Aorta (tissue), 5 donors: ENCODE results near the gene S100A1. TPM values are rescaled to one million over a fixed set of nuclear protein-coding genes. Genes with fewer than 3 reads are reported as not detected.

ENCODE experiments used
- ATAC-seq: fragments of 200-7000 bp; cut with Tn5 transposase; one replicate; pipeline ENCODE4 v1.9.1; 2022; ENCODE audit warnings: moderate library complexity; ENCODE audit not compliant: low FRiP score
- DNase-seq, 2 donors: peaks; one replicate each; pipeline ENCODE4 v3.0.0-alpha.2; 2020
- H3K27ac ChIP-seq, 2 donors: one replicate each; pipeline ENCODE4 v1.5.1; 2013; ENCODE audit warnings: low read length in 2 of 2, mild to moderate bottlenecking in 2 of 2, moderate library complexity in 2 of 2, control low read depth in 1 of 2, inconsistent platforms in 1 of 2, low read depth in 1 of 2
- H3K27me3 ChIP-seq, 2 donors: one replicate each; pipeline ENCODE4 v1.6.1; 2013; ENCODE audit warnings: control low read depth in 1 of 2, low read length in 1 of 2, mild to moderate bottlenecking in 1 of 2, moderate library complexity in 1 of 2; ENCODE audit not compliant: insufficient read depth in 2 of 2, control insufficient read depth in 1 of 2
- H3K36me3 ChIP-seq, 2 donors: one replicate each; pipeline ENCODE4 v1.6.1; 2013; ENCODE audit warnings: control low read depth in 1 of 2, low read length in 1 of 2, mild to moderate bottlenecking in 1 of 2; ENCODE audit not compliant: insufficient read depth in 2 of 2, control insufficient read depth in 1 of 2
- H3K4me1 ChIP-seq, 2 donors: one replicate each; pipeline ENCODE4 v1.6.1; 2013; ENCODE audit warnings: low read length in 2 of 2, control low read depth in 1 of 2, mild to moderate bottlenecking in 1 of 2, moderate library complexity in 1 of 2; ENCODE audit not compliant: insufficient read depth in 2 of 2, control insufficient read depth in 1 of 2
- H3K4me3 ChIP-seq, 2 donors: one replicate each; pipeline ENCODE4 v1.5.1; 2013; ENCODE audit warnings: low read length in 2 of 2, control low read depth in 1 of 2, mild to moderate bottlenecking in 1 of 2
- H3K9me3 ChIP-seq: one replicate; pipeline ENCODE4 v1.6.1; 2013; ENCODE audit warnings: mild to moderate bottlenecking, low read length; ENCODE audit not compliant: control insufficient read depth
- WGBS, 2 donors: extraction: QIAGEN DNeasy Blood & Tissue Kit; methylation state at CpG; one replicate each; pipeline ENCODE4 v1.1.7; 2013; 5-methylcytosine and 5-hydroxymethylcytosine counted together
- intact Hi-C, 2 donors: fragments of 100-400 bp; cut with DNase I; formaldehyde crosslinking; loops; one replicate each; pipeline versions ENCODE4 v1.14.2 to v1.15.0; 2022
- polyA plus RNA-seq, 2 donors: library from polyadenylated mRNA; stranded (reverse); fragments of 200-250 nt; gene quantifications; one replicate each; pipeline ENCODE4 v1.2.3, GENCODE V29; 2013
- total RNA-seq, 2 donors: library from RNA; stranded (reverse); fragmentation: NEBNext Ultra II Directional; extraction: Animal tissue kit (Norgen Biotek cat#: 25700); gene quantifications; one replicate each; pipeline ENCODE4 v1.2.1, GENCODE V29; 2021
- donor health status: healthy with polysubstance abuse.
- donor health status: Bipolar disorder and iron deficiency.
- donor health status: DM: no; HTN: no; CAD: no.
- donor health status: DM: no; HTN: no; CAD: no.
- donor health status: DM: yes; HTN: yes; CAD: no.

S100A1 gene
- total and polyA plus RNA-seq, 4 donors: 0.23 to 7.1 (median 0.69) TPM; not detected in 1

- intact Hi-C loops: no loop called here
Measured at GRCh38 chr1:153608089-153608682, 20.0 kb upstream of the S100A1 start.

GRCh38 chr1:153608742-153609584 is 19.3 kb upstream of the S100A1 start:
- no peaks in the 10 kb centered on the region for H3K27me3 ChIP-seq
- no peaks in the 10 kb centered on the region for H3K4me1 ChIP-seq
- ATAC-seq: peak; percentile 76
- peak; percentile 77 to 90 for DNase-seq
- intact Hi-C loops: no loop called here
- peaks cover 0 to 2% of the 10 kb centered on the region in 2 donors for H3K36me3 ChIP-seq
- no peaks in the 10 kb centered on the region for H3K9me3 ChIP-seq
- H3K27ac ChIP-seq: peak overlapping the region in 1 of 2 donors; percentile 61
- H3K4me3 ChIP-seq: no peak overlapping the region
- 26 to 29% methylated on average over 17 to 19 of the region's 19 CpGs for WGBS, 2 donors

More at GRCh38 chr1:153608089-153608682, 20.0 kb upstream of the S100A1 start:
- H3K4me3 ChIP-seq: no peak overlapping the region
- ATAC-seq (no peak), DNase-seq (peak in 1 of 2 donors; percentile 71)
- H3K27ac ChIP-seq: peak overlapping the region; percentile 2 to 61
- 69 to 84% methylated on average over 7 of the region's 7 CpGs for WGBS, 2 donors
- peaks cover 0 to 3% of the 10 kb centered on the region in 2 donors for H3K36me3 ChIP-seq
- no peaks in the 10 kb centered on the region for H3K27me3 ChIP-seq
- H3K9me3 ChIP-seq: no peaks in the 10 kb centered on the region
- H3K4me1 ChIP-seq: no peaks in the 10 kb centered on the region

GRCh38 chr1:153609585-153609907 is 18.7 kb upstream of the S100A1 start:
- no peak for DNase-seq
- H3K4me1 ChIP-seq: no peaks in the 10 kb centered on the region

GRCh38 chr1:153610334-153610733 is 17.9 kb upstream of the S100A1 start:
- 67 to 81% methylated on average over 4 of the region's 4 CpGs for WGBS, 2 donors

More at GRCh38 chr1:153609585-153609907, 18.7 kb upstream of the S100A1 start:
- H3K9me3 ChIP-seq: no peaks in the 10 kb centered on the region
- peaks cover 0 to 2% of the 10 kb centered on the region in 2 donors for H3K36me3 ChIP-seq
- ATAC-seq: no peak
- 30 to 43% methylated on average over 6 of the region's 6 CpGs for WGBS, 2 donors
- no peaks in the 10 kb centered on the region for H3K27me3 ChIP-seq
- intact Hi-C loops: no loop called here
- H3K4me3 ChIP-seq: no peak overlapping the region
- H3K27ac ChIP-seq: peak overlapping the region in 1 of 2 donors; percentile 55

DNA sequence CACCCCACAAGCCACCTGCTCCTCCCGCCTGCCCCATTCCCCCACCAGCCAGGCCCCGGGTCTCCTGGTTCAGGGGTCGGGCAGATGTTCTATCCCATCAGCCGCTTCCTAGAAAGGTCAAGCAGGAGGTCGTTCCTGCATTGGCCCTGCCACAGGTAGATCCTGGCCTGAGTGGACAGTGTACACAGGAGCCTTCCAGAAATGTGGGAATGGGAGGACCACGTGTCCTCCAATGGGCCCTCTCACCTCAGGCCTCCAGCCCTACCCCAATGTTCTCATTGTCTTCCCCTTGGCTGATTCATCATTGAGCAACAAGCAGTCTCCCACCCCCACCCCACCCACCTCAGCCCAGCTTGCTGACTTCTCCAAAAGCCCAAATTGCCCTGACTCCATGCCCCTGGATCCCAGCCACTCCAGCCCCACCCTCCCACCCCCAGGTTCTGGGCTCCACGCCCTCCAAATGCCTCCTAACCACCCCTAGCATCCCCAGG is 17.4 kb upstream of the S100A1 start:
- peak in 1 of 2 donors; percentile 65 for DNase-seq
- Histone ChIP-seq H3K4me1 (no peaks in the 10 kb centered on the region), H3K9me3 (no peaks in the 10 kb centered on the region), H3K4me3 (no peak overlapping the region), H3K36me3 (peaks cover 0 to 2% of the 10 kb centered on the region in 2 donors), H3K27ac (no peak overlapping the region), H3K27me3 (no peaks in the 10 kb centered on the region)
- intact Hi-C loops: loop anchor here in 1 of 2 donors (5.0 kb wide), 2 partner anchors 39 to 104 kb away; no protein-coding TSS in a partner anchor
- ATAC-seq: no peak
- 68 to 80% methylated on average over 7 of the region's 7 CpGs for WGBS, 2 donors

More at GRCh38 chr1:153610334-153610733, 17.9 kb upstream of the S100A1 start:
- Histone ChIP-seq H3K27me3 (no peaks in the 10 kb centered on the region), H3K4me3 (no peak overlapping the region), H3K27ac (peak overlapping the region in 1 of 2 donors; percentile 49), H3K36me3 (peaks cover 0 to 2% of the 10 kb centered on the region in 2 donors), H3K9me3 (no peaks in the 10 kb centered on the region), H3K4me1 (no peaks in the 10 kb centered on the region)
- intact Hi-C loops: loop anchor here in 1 of 2 donors (5.0 kb wide), 2 partner anchors 38 to 103 kb away; no protein-coding TSS in a partner anchor
- ATAC-seq (no peak), DNase-seq (peak in 1 of 2 donors; percentile 75)

DNA sequence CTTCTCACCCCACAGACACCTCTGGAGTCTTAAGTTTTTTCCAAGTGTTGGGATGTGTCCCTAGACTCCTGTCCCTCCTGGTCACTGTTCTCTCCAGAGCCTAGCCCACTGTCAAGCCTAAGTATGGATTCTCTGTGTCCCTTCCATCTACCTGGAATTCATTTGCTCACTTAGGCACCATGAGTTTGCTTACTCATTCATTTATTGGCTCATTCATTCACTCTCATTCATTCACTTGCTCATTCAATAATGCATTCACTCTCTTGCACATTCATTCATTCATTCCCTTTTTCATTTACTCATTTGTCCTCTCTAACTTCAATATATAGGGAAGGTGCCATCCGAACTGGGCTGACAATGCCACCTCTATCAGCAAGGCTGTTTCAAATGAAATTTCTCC is 16.9 kb upstream of the S100A1 start:
- Histone ChIP-seq H3K27me3 (no peaks in the 10 kb centered on the region), H3K27ac (no peak overlapping the region), H3K4me1 (no peaks in the 10 kb centered on the region), H3K4me3 (peak overlapping the region; percentile 50 to 77), H3K36me3 (peaks cover 0 to 2% of the 10 kb centered on the region in 2 donors), H3K9me3 (no peaks in the 10 kb centered on the region)
- intact Hi-C loops: loop anchor here in 1 of 2 donors (5.0 kb wide), 2 partner anchors 39 to 104 kb away; no protein-coding TSS in a partner anchor
- ATAC-seq (no peak), DNase-seq (no peak)
- WGBS, 2 donors: 41 to 44% methylated on average over 1 of the region's 1 CpG

- no peaks in the 10 kb centered on the region for H3K36me3 ChIP-seq
- 0 to 6% methylated on average over 10 to 11 of the region's 11 CpGs for WGBS, 2 donors
- intact Hi-C loops: loop anchor here in 1 of 2 donors (5.0 kb wide), 2 partner anchors 40 to 105 kb away; no protein-coding TSS in a partner anchor
- peak overlapping the region; percentile 23 to 81 for H3K27ac ChIP-seq
- no peaks in the 10 kb centered on the region for H3K9me3 ChIP-seq
- H3K4me3 ChIP-seq: peak overlapping the region; percentile 50 to 77
- H3K27me3 ChIP-seq: no peaks in the 10 kb centered on the region
- no peaks in the 10 kb centered on the region for H3K4me1 ChIP-seq
- peak in 1 of 2 donors; percentile 75 for DNase-seq
- ATAC-seq: peak; percentile 4
Measured at GRCh38 chr1:153612111-153612754, 16.0 kb upstream of the S100A1 start.

- peak within 1 kb of the TSS; percentile 23 to 81 for H3K27ac ChIP-seq
- 6 to 7% methylated on average over 8 to 9 of the region's 9 CpGs for WGBS, 2 donors
- H3K4me1 ChIP-seq: peaks cover 0 to 1% of the 10 kb centered on the region in 2 donors
- intact Hi-C loops: loop anchor here in 1 of 2 donors (5.0 kb wide), 2 partner anchors 41 to 106 kb away; no protein-coding TSS in a partner anchor
- peak within 1 kb of the TSS; percentile 50 to 77 for H3K4me3 ChIP-seq
- no peaks in the 10 kb centered on the region for H3K9me3 ChIP-seq
- DNase-seq (peak; percentile 87 to 92), ATAC-seq (peak; percentile 83)
- no peaks in the 10 kb centered on the region for H3K27me3 ChIP-seq
- no peaks in the 10 kb centered on the region for H3K36me3 ChIP-seq
Measured at GRCh38 chr1:153612755-153613331, 15.4 kb upstream of the S100A1 start, which contains the start of gene S100A16. Gene S100A16, minus strand, starts transcription at chr1:153613137. Its CDS starts 4,986 bp downstream, at chr1:153608151.
